GM13977 (cell line): Measurements from ENCODE around the gene TSPAN4.

Experiments used
- DNase-seq: peaks from one replicate; pipeline ENCODE4 v3.0.0; 2012; ENCODE audit warnings: low spot score
- in situ Hi-C: fragments of 300-500 bp; cut with MboI; formaldehyde crosslinking; loops from one replicate; pipeline ENCODE4 v1.12.0; 2022; ENCODE audit warnings: low sequenced_read_pairs, low pct_unique_long_range_greater_than_20kb, mixed read lengths, inconsistent platforms; ENCODE audit not compliant: unreplicated experiment
- TF ChIP-seq, protein P1 (sequence below): IDR thresholded peaks from 2 replicates; pipeline ENCODE4 v1.5.1; 2012; ENCODE audit warnings: mild to moderate bottlenecking, control low read depth; ENCODE audit not compliant: insufficient read depth; ENCODE audit errors: extremely low read depth, missing control alignments

Gene TSPAN4

GRCh38 chr11:833114-833791, 9.4 kb upstream of the TSPAN4 start:
- TF ChIP-seq, protein P1, sequence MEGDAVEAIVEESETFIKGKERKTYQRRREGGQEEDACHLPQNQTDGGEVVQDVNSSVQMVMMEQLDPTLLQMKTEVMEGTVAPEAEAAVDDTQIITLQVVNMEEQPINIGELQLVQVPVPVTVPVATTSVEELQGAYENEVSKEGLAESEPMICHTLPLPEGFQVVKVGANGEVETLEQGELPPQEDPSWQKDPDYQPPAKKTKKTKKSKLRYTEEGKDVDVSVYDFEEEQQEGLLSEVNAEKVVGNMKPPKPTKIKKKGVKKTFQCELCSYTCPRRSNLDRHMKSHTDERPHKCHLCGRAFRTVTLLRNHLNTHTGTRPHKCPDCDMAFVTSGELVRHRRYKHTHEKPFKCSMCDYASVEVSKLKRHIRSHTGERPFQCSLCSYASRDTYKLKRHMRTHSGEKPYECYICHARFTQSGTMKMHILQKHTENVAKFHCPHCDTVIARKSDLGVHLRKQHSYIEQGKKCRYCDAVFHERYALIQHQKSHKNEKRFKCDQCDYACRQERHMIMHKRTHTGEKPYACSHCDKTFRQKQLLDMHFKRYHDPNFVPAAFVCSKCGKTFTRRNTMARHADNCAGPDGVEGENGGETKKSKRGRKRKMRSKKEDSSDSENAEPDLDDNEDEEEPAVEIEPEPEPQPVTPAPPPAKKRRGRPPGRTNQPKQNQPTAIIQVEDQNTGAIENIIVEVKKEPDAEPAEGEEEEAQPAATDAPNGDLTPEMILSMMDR: no peak
- in situ Hi-C loops: no loop called here
- peak; percentile 72 for DNase-seq

GRCh38 chr11:833849-834311, 8.8 kb upstream of the TSPAN4 start:
- in situ Hi-C loops: no loop called here
- DNase-seq: no peak
- TF ChIP-seq, protein P1: no peak

- no peak for DNase-seq
- in situ Hi-C loops: no loop called here
- TF ChIP-seq, protein P1: no peak
Measured at GRCh38 chr11:834371-835316, 8.0 kb upstream of the TSPAN4 start.

DNA sequence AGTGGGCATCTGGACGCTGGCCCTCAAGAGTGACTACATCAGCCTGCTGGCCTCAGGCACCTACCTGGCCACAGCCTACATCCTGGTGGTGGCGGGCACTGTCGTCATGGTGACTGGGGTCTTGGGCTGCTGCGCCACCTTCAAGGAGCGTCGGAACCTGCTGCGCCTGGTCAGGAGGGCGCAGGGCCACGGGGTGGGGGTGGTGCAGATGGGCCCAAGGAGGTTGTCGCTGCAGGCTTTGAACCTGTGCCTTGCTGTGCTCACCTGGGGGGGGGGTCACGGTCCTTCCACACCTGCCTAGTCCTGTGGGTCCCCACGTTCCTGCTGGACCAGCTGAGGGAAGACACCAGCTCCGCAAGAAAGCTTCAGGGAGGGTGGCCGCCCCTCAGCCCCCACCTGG, 6.4 kb upstream of the TSPAN4 start:
- in situ Hi-C loops: no loop called here
- TF ChIP-seq, protein P1: no peak
- DNase-seq: no peak

GRCh38 chr11:836700-837099, 6.0 kb upstream of the TSPAN4 start:
- no peak for DNase-seq
- TF ChIP-seq, protein P1: no peak
- in situ Hi-C loops: no loop called here

GRCh38 chr11:837189-837989, 5.3 kb upstream of the TSPAN4 start:
- in situ Hi-C loops: no loop called here
- TF ChIP-seq, protein P1: no peak

More at GRCh38 chr11:837189-837989, 5.3 kb upstream of the TSPAN4 start:
- no peak for DNase-seq
